ENCODE data around the gene TSC22D4.
A peak's percentile ranks its signal among the peaks of the same experiment; 100 is the strongest.

TSC22D4 gene

DNA sequence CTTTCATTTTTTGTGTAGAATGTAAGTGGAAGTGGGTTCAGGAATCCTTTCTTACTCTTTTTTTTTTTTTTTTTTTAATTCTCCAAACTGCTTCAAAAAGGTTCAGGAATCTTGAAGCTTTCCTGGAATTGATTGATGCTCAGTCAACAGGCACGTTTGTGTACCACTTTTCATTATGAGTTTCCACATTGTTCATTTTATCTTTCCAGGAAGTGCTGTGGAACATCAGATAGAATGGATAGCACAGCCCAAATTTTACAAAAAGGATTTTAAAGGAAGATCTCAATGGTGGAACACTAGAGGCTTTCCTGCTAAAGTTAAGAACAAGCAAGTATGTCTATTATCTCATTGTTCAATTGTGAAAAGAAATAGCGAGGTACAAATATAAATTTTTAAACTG is 40.8 kb downstream of the TSC22D4 start:
- no peak overlapping the region for H3K4me3 ChIP-seq (ENCODE audit: low read depth, low read length)
- TF ChIP-seq CTCF (IDR thresholded peaks at IDR 0.05; ENCODE audit: borderline replicate concordance, insufficient read depth, low read depth, low read length): no peak

- no peak for TF ChIP-seq CTCF (IDR thresholded peaks at IDR 0.05; ENCODE audit: borderline replicate concordance, insufficient read depth, low read depth, low read length)
- no peak overlapping the region for H3K4me3 ChIP-seq (ENCODE audit: low read depth, low read length)
Observed at GRCh38 chr7:100437150-100438100, 41.6 kb downstream of the TSC22D4 start.

- no peak for TF ChIP-seq CTCF (IDR thresholded peaks at IDR 0.05; ENCODE audit: borderline replicate concordance, insufficient read depth, low read depth, low read length)
- H3K4me3 ChIP-seq (ENCODE audit: low read depth, low read length): peak overlapping the region; percentile 91
Observed at GRCh38 chr7:100435401-100436304, 43.4 kb downstream of the TSC22D4 start.

DNA sequence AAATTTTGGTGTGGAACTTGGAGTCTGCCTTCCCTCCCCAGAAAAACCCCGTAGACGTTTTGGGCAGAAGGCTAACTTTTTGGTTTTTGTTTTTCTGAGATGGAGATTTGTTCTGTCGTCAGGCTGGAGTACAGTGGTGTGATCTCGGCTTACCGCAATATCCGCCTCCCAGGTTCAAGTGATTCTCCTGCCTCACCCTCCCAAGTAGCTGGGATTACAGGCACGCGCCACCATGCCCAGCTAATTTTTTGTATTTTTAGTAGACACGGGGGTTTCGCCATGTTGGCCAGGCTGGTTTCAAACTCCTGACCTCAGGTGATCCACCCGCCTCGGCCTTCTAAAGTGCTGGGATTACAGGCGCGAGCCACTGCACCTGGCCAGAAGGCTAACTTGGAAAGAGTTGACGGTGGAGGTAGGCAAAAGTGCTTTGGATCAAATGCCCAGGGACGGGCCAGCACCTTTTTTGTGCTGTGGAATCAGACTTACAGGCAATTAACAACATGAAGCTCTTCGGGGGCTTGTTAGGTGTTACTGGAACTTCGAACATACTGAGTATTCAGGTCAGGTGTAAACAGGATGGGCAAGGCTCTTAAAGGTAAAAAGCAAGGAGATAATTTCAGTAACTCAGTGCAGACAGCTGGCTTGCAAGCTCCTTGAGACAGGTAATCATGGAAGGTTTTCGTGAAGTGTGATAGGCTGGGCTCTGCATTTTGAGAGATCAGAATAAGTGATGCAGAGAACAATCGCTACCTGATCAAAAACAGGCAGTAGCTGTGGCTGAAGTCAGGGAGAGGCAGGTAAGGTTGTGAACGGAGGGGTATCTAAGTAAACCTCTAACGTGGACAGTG is 44.5 kb downstream of the TSC22D4 start:
- H3K4me3 ChIP-seq (ENCODE audit: low read depth, low read length): peak overlapping the region; percentile 91
- no peak for TF ChIP-seq CTCF (IDR thresholded peaks at IDR 0.05; ENCODE audit: borderline replicate concordance, insufficient read depth, low read depth, low read length)

- H3K4me3 ChIP-seq (ENCODE audit: low read depth, low read length): no peak overlapping the region
- no peak for TF ChIP-seq CTCF (IDR thresholded peaks at IDR 0.05; ENCODE audit: borderline replicate concordance, insufficient read depth, low read depth, low read length)
Observed at GRCh38 chr7:100433592-100434296, 45.3 kb downstream of the TSC22D4 start.

- H3K4me3 ChIP-seq (ENCODE audit: low read depth, low read length): no peak overlapping the region
- TF ChIP-seq CTCF (IDR thresholded peaks at IDR 0.05; ENCODE audit: borderline replicate concordance, insufficient read depth, low read depth, low read length): no peak
Observed at GRCh38 chr7:100433276-100433591, 45.8 kb downstream of the TSC22D4 start.
